GM21737 (cell line): ENCODE data around the gene PANX2.

Experiments used
- ATAC-seq: cut with Tn5 transposase; IDR thresholded peaks from one replicate; pipeline ENCODE4 v1.9.1; 2021; ENCODE audit warnings: mild to moderate bottlenecking, moderate library complexity; ENCODE audit not compliant: unreplicated experiment

The PANX2 gene

DNA sequence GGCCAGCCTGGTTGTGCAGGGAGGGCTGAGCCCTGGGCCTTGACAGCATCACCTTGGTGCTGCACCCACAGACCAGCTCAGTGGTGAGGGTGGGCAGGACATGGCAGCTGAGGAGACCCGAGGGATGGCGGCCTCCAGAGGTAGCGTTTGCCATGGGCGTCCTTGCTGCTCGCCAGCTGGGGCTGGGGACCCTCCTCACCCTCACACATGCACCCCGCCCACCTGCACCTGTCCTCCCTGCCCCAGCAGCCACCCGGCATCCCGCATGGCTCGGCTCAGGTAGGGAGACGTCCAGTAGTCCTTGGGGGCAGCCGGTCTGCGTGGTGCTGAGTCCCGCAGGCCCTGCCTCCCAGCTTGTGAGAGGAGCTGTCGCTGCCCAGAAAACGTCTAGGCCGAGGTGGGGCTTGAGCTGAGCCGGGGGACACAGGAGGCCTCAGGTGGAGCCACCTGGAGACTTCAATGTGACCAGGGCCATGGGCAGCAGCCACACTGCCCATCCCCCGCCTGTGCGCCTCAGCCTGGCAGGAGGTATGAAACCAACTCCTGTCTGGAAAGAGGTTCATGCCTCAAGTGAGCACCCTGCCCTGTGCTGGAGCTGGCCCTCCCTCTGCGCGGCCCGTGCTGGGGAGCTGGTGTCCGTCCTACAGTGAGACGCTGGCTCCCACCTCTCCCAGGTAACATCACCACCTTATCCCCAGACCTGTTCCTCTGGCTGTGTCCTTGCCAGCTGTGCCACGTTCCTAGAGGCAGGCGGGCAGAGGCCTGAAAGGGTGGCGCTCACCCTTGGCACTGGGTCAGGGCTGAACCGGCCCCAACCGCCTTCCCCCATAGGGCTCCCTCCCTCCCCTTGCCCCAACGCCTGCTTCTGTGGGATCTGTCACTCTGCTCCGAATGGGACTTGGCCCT is 11.9 kb downstream of the PANX2 start:
- no peak for ATAC-seq

DNA sequence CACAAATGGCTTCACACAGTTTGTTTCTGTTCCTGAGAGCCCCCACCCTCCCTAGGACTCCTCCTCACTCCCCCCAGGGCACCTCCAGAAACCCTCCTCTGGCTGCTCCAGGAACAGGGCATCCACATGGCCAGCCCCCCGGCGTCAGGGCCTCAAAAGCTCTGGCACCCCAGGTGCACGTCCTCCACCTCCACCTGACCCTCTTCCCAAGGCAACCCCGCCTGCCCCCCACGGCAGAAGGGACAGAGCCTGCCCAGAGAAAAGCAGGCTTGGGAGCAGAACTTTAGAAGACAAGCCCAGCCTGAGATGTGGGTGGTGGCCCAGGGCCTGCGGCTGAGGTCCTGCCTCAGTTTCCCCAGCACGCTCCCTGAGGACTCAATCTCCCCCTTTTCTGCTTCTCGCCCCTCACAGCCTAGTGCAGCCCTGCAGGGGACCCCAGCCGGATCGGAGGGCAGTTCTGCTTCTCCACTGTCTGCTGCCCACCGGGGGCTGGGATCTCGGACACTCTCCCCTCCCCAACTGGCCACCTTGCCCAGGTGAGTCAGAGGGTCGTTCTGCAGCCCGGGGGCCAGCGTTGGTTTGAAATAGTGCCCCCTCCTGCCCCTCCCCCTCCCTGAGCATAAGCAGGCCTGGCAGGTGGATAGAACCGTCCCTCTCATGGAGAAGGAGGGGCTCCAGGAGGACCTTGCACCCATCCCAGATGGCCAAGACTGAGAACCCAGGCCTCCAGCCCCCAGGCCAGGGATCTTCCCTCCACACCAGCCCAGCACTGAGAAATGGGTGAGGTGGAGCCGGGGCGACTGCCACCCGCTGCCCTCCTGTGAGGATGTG is 12.8 kb downstream of the PANX2 start:
- ATAC-seq = no peak

DNA sequence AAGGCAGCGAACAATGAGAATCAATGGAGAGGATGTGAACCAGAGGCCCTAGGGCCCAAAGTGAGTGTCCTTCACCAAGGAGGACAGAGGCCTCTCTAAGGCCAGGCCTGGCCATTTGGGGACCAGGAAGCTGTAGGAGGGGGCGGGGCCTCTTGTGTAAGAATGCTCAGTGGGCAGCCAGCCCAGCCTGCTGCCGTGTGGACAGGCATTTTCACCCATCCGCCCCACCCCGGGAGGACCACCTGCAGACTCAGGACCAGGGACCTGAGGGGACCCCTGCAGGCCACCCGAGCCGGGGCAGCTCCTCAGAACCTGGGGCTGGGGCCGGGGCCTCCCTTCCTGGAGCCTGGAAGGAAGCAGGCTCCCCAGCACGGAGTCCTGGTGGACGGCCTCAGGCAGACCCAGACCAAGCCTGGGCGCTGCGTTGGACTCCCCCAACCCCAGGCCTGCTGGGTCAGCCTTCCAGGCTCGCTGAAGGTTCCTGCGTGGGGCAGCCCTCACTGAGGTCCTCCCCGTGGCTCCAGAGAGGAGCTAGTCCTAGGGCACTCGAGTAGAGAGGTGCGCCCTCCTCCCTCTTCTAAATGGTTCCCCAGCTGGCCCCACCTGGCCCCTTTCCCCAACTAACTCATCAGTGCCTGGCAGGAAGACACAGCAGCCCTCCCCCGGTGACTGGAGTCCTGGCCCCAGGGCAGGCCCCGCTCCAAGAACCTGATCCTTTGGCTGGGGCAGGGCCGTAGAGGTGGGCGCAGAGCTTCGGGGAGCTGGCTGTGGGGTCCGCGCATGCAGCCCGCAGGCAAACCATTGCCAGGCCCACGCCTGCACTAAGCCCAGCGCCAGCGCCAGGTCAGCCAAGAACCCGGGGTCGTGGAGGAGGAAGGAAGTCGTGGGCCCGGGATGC is 13.7 kb downstream of the PANX2 start:
- no peak for ATAC-seq

DNA sequence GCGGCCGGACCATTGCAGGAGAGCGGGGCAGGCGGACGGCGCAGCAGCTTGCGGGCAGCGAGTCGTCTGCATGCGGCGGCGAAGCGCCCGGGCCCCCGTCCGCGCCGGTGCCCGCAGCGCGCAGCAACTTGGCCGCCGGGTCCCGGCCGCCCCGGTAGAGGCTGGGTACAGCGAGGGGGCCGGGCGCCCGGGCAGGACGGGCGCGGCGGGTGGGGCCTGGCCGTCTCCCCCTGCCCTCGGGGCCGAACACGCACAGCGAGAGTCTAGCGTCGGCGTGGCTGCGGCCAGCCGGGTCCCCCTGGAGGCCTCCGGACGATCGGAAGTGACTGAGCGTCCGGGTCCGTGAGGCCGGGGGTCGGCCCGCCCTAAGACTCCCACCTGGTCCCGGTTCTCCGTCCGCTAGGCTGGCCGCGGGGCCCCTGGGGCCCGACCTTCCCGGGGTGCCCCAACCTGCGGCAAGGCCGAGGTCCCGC is 14.4 kb downstream of the PANX2 start:
- ATAC-seq = no peak

DNA sequence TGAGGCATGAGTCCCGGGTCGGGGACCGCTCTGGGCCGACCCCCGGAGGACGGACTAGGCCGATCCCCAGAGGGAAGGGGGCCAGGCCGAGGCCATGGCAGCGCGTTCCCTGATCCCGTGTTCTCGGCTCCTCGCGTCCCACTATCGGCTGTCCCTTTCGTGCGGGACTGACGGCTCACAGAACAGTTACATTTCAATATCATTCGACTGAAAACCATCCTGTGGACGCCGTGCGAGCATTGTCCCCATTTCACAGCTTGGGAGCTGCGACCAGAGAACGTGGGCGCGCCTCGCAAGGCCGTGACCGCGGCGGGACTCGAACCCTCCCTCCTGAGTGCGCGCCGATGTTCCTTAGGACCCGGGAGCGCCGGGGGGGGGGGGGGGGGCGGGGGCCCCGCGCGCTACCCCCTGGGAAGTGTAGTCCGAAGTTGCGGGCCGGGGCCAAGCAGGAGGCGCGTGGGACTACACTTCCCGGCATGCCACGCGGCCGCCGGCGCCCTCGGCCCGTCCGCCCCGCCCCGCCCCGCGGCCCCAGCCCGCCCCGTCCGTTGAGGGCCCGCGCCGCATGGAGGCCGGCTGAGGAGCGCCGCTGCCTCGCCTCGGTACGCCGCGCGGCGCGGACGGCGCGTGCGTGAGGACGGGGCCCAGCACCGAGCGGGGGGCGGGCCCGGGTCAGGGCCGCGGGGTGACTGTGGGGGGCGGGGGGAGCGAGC is 15.0 kb downstream of the PANX2 start, which contains the start of gene TRABD:
TRABD (plus strand) TSS at position 539 of the 713 bp plus-strand sequence. CDS start 7,148 bp downstream, outside the sequence.
- peak; percentile 36 for ATAC-seq

DNA sequence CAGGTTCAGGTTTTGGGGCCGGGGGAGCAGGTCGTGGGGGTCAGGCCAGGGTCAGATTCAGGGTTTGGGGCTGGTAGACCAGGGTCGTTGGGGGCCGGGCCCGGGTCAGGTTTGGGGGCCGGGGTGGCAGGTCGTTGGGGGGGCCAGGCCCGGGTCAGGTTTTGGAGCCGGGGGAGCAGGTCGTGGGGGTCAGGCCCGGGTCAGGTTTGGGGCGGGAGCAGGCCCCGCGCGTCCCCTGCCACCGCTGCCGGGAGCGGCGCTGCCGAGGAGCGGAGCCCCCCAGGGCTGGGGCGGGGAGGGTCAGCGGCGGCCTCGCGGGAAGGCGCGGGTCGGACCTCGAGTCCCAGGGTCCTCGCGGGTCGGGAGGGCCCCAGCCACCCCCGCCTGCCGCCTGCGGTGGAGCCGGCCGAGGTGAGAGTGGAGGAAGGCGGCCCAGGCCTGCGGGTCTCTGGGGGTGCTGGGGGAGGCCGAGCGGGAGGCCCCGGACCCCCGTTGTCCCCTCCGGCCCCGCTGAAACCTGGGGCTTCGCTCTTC is 15.7 kb downstream of the PANX2 start:
- ATAC-seq = no peak

DNA sequence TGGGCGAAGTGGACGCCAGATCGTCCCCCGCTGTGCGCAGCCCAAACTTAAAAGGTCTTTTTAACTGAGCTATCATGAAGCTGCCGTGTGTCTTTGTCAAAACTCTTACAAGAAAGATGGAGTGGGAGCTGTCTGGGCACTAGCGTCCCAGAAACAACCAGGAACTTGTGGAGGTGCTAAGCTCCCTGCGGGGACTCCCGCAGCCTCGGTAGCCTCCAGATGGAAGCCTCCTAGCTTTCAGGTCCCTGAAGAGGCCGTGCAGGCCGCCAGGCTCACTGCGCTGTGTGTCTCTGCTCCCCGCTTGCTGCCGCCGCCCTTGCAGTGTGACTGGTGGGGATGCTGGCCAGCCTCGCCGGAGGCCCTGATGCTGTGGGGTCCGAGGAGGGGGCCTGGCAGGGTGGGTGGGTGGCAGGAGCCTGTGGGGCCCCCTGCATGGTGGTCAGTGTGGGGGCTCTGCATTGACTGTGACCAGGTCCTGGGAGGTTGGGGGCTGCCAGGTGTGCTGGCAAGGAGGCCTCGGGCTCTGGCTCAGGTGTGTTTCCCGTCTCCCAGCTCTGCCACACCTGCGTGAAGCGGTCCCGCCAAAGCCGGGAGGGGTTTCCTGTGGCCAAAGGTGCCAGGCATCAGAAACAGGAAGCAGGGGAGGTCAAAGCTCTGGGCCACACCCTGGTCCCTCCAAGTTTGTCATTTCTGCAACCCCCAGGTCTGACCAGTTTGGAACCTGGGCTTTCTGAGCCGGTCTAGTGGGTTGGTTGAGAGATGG is 16.4 kb downstream of the PANX2 start:
- no peak for ATAC-seq

DNA sequence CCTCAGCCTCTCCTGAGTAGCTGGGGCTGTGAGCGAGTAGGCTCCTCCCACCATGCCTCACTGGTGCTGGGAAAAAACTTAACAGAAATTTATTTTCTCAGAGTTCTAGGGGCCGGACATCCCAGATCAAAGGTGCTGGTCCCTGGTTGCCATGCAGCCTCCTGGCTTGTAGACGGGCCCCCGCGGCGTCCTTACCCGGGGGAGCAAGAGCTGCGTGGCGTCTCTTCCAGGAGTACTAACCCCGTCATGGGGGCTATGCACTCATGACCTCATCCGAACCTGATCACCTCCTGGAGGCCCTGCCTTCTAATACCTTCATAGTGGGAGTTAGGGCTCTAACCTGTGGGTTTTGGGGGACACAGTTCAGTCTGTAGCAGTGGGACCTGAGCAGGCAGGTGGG is 17.8 kb downstream of the PANX2 start:
- ATAC-seq = no peak

DNA sequence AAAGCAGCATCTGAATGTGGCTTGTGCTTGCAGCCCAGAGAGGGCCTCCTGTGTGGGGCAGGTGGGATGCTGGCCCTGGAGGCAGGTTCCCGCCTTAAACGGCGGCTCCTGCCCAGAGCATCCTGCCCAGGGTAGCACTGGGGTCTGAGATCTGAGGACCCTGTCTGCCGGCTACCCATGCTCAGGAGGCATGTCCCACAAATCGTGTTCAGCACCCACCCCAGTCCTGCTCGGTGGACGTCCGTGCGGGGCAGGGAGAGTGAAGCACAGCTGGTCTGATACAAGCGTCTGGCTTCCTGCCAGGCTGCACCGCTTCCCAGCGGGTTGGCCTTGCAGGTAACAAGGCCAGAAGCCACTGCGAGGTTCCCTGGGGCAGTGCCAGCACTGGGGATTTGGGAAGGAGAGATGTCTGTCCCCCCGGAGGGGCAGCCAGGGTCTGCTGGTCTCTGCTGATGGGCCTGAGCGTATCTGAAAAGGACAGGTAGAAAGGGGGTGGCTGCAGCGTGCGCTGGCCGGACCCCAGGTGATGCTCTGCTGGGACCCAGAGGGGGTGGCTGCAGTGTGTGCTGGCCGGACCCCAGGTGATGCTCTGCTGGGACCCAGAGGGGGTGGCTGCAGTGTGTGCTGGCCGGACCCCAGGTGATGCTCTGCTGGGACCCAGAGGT is 18.8 kb downstream of the PANX2 start:
- no peak for ATAC-seq

DNA sequence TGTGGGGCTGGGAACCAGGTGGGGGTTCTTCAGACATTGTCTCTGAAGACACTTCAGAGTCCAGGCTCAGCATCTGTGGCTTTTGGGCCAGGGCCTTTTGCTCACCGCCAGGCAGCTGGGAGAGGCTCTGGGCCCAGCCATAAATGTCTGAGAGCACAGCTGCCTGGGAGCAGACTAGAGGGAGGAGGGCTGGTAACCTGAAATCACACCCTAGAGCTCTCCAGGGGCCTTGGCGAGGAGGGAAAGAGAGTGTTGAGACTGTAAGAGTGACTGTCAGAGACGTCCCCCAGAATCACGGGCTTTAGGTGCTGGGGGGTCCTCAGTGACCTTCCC is 19.3 kb downstream of the PANX2 start:
- no peak for ATAC-seq

DNA sequence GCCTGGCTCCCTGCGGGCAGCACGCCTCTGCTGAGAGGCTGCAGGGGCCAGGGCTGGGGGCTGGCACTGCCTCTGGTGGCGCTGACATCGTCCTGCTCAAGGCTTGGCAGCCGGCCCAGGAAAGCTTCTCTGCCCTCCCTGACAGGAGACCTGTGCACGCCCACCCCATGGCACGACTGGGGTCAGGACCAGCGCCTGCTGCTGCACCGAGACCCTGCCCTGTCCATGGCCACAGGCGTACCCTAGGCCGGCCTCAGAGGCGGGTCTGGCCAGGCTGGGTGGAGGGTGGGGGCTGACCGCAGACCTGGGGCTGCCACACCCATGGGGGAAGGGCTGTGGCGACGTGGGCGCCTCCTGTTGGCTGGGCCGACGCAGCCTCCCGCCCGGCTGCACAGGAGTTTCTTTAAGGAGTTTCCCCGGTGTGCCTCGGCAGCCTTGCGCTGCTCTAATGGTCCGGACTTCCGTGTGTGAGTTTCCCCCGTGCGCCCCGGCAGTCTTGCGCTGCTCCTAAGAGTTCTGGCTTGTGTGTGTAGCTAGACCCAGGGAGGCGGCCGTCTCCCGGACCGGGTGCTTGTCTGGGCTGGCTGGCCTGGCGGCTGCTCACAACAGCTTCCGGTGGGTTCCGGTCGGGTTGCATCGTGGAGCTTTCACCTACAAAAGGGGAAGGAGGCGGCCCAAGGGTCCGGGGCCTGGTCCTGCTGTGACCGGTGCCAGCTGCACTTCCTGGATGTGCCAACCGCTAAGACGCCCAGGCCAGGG is 19.8 kb downstream of the PANX2 start:
- peak; percentile 32 for ATAC-seq

DNA sequence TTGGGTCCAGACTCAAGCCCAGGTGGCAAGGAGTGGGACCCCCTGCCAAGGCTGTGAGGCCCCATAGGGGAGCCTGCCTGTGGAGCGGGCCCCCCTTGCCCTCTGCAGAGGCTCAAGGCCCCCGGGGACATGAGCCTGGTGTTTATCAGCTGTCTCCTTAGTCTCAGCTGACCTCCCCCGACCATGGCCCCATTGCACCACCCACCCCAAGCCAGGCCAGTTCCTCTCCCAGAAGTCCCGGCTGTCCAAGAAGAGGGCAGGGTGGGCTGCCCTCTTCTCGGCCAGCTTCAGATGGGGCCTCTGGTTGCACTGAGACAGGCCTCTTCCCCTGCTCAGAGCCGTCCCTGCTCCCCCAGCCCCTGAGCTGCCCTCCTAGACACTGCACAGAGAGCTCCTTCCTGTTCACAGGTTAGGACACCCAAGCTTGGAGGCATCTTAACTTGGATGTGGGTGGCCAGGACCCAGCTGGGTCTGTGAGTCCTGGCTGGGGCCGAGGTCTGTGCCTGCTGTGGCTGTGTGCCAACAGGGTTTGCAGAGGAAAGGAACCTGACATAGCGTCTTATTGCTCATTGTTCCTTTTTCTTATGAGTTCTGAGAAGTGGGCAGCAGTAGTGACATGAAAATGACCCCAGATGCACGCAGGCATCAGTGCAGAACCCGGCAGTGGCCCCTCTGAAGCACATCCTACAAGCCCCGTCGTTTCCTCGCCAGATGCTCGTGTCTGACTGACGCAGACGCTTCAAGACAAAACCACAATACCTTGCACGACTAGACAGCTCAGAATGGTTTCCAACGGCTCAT is 20.6 kb downstream of the PANX2 start:
- peak; percentile 28 for ATAC-seq

DNA sequence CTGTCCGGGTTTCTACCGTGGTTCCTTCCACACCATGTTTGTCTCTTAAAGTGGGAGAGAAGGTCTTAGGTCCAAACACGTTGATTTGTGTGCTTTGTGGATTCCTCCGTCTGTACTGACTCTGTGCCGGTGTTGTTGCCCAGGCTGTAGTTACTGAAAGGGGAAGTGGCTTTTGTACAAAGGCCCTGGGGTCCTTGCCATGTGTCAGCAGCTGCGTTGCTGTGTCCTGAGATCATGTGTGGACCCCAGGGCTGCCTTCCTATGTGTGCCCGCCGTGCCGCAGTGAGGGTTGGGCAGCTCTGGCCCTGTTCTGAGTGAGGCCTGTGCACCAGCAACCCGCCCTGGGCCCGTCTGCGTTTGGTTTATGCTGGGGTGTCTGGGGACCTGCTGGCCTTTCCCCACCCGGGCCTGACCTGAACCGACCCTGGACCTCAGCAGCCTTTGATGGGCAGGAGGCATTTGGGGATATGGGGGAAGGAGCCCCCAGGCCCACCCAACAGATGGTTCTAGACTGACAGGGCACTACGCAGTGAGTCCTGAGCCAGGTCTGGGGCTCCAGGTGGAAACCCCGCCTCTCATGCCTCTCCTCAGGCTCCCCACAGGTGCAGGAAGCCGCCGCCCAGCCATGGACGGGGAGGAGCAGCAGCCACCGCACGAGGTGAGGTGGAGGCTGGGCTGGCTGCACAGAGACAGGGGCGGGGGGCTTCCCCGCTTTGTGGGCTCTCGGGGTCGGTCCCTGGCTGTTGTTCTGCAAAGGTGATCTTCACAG is 22.1 kb downstream of the PANX2 start:
- no peak for ATAC-seq

DNA sequence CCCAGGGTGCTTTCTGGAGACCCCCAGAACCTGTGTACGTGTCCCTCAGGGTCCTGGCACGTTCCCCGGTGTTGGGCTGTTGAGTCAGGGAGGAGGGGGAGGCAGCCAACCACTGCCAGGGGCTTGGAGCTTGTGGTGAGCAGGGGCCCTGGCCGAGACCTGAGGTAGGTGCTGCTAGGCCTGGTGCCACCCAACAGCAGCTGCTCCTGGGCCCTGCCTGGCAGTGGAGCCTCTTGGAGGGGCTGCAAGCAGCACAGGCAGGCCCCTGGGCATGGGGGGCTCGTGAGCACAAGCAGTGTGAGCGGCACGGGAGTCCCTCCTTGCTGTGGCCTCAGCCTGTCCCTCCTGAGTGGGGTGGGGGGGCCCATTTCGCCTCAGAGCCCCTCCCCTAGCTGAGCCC is 23.1 kb downstream of the PANX2 start:
- ATAC-seq = no peak

DNA sequence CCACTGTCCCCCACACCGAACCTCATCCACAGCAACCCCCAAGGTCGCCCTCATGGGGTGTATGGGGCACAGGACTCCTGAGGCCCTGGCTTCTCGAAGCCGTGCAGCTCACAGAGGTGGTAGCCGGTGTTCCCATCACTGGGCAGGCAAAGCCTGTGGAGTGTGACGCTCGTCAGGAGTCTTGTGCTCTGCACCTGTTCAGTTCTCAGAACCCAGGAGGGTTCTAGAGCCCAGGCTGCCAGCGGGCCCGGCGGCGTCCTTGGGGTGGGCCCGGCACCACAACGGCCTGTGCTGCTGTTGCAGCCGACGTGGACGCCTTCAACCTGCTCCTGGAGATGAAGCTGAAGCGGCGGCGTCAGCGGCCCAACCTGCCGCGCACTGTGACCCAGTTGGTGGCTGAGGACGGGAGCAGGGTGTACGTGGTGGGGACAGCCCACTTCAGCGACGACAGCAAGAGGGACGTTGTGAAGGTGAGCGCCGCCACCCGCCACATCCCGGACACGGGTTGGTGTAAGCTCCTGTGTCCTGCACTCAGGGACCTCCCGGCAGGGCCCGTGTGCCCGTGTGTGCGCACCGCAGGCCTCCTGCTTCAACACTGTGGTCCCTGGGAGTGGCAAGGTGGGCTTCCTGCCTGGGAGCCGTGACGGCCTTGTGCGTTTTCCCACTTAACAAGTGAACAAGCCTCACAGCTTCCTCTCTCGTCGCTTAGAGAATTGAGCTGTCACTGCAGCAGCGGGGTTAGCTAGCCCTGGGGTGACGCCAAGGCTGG is 23.7 kb downstream of the PANX2 start:
- no peak for ATAC-seq

DNA sequence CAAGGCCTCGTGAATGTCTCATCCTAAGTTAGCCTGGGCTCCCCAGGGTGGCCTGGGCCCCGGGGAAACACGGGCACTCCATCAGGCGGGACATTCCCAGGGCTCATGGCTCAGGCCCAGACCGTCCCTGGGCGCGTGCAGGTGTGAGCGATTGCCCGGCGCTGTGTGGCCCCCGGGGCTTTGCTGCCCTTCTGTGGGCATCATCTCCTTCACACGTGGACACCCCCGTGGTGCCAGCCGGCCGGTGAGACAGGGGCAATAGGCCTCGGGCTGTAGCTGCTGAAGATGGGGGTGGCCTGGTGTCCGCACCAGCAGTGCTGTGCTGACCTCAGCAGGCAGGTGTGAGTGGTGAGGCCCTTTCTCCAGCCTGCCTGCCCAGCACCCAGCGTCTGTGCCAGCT is 25.7 kb downstream of the PANX2 start:
- ATAC-seq = no peak
